IPS DF 6.9 (cell line): ENCODE measurements around the gene PGGHG.

ENCODE experiments used
- DNase-seq: peaks from one replicate; pipeline ENCODE4 v3.0.0-alpha.2; 2013; ENCODE audit warnings: low read depth, low spot score
- H3K27ac ChIP-seq: one replicate; pipeline ENCODE4 v1.5.1; 2013; ENCODE audit warnings: low read length, control low read depth
- H3K27me3 ChIP-seq: 2 replicates; pipeline ENCODE4 v1.6.1; 2013; ENCODE audit warnings: mild to moderate bottlenecking, low read length; ENCODE audit not compliant: control insufficient read depth, insufficient read depth
- H3K36me3 ChIP-seq: 2 replicates; pipeline ENCODE4 v1.6.1; 2013; ENCODE audit warnings: low read length; ENCODE audit not compliant: control insufficient read depth, insufficient read depth
- H3K4me1 ChIP-seq: 2 replicates; pipeline ENCODE4 v1.6.1; 2013; ENCODE audit warnings: low read length; ENCODE audit not compliant: control insufficient read depth, insufficient read depth
- H3K4me3 ChIP-seq: 2 replicates; pipeline ENCODE4 v1.5.1; 2013; ENCODE audit warnings: mild to moderate bottlenecking, low read length
- H3K9me3 ChIP-seq: 2 replicates; pipeline ENCODE4 v1.6.1; 2013; ENCODE audit warnings: low read length, inconsistent platforms; ENCODE audit not compliant: control insufficient read depth, insufficient read depth
- WGBS: extraction: QIAGEN DNeasy Blood & Tissue Kit; methylation state at CpG from one replicate; pipeline ENCODE4 v1.1.7; 2013; ENCODE audit warnings: mixed read lengths, missing lambda C conversion rate; ENCODE audit not compliant: insufficient read length, insufficient coverage; 5-methylcytosine and 5-hydroxymethylcytosine counted together

PGGHG gene

DNA sequence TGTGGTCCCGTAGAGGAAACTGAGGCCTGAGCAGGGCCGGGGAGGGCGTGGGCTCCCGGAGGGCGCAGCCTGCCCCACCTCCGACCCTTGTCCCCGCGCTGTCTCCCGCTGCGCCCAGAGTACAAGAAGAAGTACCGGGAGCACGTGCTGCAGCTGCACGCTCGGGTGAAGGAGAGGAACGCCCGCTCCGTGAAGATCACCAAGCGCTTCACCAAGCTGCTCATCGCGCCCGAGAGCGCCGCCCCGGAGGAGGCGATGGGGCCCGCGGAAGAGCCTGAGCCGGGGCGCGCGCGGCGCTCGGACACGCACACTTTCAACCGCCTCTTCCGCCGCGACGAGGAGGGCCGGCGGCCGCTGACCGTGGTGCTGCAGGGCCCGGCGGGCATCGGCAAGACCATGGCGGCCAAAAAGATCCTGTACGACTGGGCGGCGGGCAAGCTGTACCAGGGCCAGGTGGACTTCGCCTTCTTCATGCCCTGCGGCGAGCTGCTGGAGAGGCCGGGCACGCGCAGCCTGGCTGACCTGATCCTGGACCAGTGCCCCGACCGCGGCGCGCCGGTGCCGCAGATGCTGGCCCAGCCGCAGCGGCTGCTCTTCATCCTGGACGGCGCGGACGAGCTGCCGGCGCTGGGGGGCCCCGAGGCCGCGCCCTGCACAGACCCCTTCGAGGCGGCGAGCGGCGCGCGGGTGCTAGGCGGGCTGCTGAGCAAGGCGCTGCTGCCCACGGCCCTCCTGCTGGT lies 8.8 kb upstream of the PGGHG start:
- Histone ChIP-seq H3K27ac (no peak overlapping the region), H3K9me3 (no peaks in the 10 kb centered on the region), H3K4me3 (no peak overlapping the region), H3K4me1 (peaks cover 3% of the 10 kb centered on the region; the same call in 1 of the 2 replicates), H3K36me3 (peaks cover 4% of the 10 kb centered on the region; the same call in 1 of the 2 replicates), H3K27me3 (peaks cover 12% of the 10 kb centered on the region; the same call in 1 of the 2 replicates)
- no peak for DNase-seq
- no CpG with 5 or more reads among the region's 85 CpGs for WGBS

- peaks cover 12% of the 10 kb centered on the region; the same call in 1 of the 2 replicates for H3K27me3 ChIP-seq
- DNase-seq, result no peak
- no peaks in the 10 kb centered on the region for H3K9me3 ChIP-seq
- no peak overlapping the region for H3K4me3 ChIP-seq
- H3K36me3 ChIP-seq, result peaks cover 4% of the 10 kb centered on the region; the same call in 1 of the 2 replicates
- no CpG with 5 or more reads among the region's 79 CpGs for WGBS
- H3K27ac ChIP-seq, result no peak overlapping the region
- H3K4me1 ChIP-seq, result peaks cover 3% of the 10 kb centered on the region; the same call in 1 of the 2 replicates
These were observed 8.0 kb upstream of the PGGHG start for GRCh38 chr11:280706-281485.

DNA sequence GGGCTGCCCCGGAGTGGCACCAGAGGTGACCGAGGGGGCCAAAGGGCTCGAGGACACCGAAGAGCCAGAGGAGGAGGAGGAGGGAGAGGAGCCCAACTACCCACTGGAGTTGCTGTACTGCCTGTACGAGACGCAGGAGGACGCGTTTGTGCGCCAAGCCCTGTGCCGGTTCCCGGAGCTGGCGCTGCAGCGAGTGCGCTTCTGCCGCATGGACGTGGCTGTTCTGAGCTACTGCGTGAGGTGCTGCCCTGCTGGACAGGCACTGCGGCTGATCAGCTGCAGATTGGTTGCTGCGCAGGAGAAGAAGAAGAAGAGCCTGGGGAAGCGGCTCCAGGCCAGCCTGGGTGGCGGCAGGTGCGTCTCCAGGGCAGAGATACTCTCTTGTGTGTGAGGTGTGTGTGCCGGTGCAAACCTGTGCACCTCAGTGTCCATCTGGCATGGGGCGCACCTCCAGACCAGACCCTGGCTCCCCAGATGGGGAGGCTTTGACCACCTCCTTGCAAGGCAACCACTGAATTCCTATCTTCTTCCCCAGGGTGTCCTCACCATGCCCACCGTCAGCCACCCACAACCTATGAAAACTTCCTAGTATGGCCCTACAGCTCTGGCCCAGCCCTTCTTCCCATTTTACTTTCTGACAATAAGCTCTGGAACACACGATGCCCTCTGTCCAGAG lies 7.3 kb upstream of the PGGHG start:
- Histone ChIP-seq H3K4me1 (peaks cover 3% of the 10 kb centered on the region; the same call in 1 of the 2 replicates), H3K36me3 (peaks cover 4% of the 10 kb centered on the region; the same call in 1 of the 2 replicates), H3K27me3 (peaks cover 12% of the 10 kb centered on the region; the same call in 1 of the 2 replicates), H3K4me3 (no peak overlapping the region), H3K27ac (no peak overlapping the region), H3K9me3 (no peaks in the 10 kb centered on the region)
- no CpG with 5 or more reads among the region's 26 CpGs for WGBS
- no peak for DNase-seq

DNA sequence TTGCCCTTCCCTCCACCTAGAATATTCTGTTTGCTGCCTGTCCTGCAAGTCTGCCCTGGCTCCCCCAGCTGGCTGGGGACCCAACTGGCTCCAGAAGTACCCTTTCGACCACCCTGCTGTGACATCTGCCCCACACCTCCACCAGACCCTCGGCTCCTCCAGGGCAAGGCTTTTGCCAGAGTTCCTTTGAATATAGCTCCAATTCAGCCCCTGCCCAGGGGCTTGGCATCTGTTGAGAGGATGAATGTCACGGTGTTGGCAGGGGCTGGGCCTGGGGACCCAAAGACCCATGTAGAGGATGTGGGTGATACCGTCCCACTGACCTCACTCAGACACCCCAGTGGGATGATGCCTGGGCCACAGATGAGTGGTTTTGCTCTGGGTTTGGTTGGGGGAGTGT lies 6.8 kb upstream of the PGGHG start:
- peaks cover 4% of the 10 kb centered on the region; the same call in 1 of the 2 replicates for H3K4me1 ChIP-seq
- H3K27me3 ChIP-seq, result peaks cover 12% of the 10 kb centered on the region; the same call in 1 of the 2 replicates
- H3K36me3 ChIP-seq, result peaks cover 4% of the 10 kb centered on the region; the same call in 1 of the 2 replicates
- WGBS, result no CpG with 5 or more reads among the region's 4 CpGs
- DNase-seq, result no peak
- no peak overlapping the region for H3K4me3 ChIP-seq
- H3K27ac ChIP-seq, result no peak overlapping the region
- H3K9me3 ChIP-seq, result no peaks in the 10 kb centered on the region

- Histone ChIP-seq H3K9me3 (no peaks in the 10 kb centered on the region), H3K4me1 (peaks cover 6% of the 10 kb centered on the region; the same call in 1 of the 2 replicates), H3K27ac (no peak overlapping the region), H3K4me3 (no peak overlapping the region), H3K27me3 (peaks cover 12% of the 10 kb centered on the region; the same call in 1 of the 2 replicates), H3K36me3 (peaks cover 4% of the 10 kb centered on the region; the same call in 1 of the 2 replicates)
- WGBS, result no CpG with 5 or more reads among the region's 13 CpGs
- DNase-seq, result no peak
These were observed 6.1 kb upstream of the PGGHG start for GRCh38 chr11:282630-283360.

DNA sequence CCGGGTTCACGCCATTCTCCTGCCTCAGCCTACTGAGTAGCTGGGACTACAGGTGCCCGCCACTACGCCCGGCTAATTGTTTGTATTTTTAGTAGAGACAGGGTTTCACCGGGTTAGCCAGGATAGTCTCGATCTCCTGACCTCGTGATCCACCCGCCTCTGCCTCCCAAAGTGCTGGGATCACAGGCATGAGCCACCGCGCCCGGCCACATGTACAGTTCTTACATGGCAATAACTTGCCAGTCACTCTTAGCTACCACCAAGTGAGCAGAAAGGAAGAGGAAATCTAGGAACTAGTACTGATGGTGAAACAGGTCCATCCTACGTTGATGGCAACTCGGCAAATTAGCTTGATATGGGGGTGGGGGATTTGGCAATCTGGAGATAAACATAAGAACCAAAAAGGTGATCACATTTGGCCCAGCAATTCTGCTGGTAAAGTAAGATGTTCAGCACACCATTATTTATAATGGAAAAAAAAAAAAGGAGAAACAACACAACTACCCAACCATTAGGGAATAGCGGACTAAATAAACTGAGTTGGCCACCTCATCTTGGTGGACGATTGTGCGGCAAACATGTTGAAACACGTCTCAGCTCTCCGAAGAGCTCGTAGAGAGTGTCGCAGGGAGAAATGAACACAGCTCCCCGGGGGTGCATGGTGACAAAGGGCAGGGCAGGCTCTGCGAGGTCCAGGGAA lies 5.4 kb upstream of the PGGHG start:
- no CpG with 5 or more reads among the region's 23 CpGs for WGBS
- peaks cover 4% of the 10 kb centered on the region; the same call in 1 of the 2 replicates for H3K36me3 ChIP-seq
- no peak overlapping the region for H3K27ac ChIP-seq
- H3K9me3 ChIP-seq, result no peaks in the 10 kb centered on the region
- peaks cover 15% of the 10 kb centered on the region; the same call in 1 of the 2 replicates for H3K27me3 ChIP-seq
- no peak overlapping the region for H3K4me3 ChIP-seq
- H3K4me1 ChIP-seq, result peaks cover 6% of the 10 kb centered on the region; the same call in 1 of the 2 replicates
- no peak for DNase-seq

DNA sequence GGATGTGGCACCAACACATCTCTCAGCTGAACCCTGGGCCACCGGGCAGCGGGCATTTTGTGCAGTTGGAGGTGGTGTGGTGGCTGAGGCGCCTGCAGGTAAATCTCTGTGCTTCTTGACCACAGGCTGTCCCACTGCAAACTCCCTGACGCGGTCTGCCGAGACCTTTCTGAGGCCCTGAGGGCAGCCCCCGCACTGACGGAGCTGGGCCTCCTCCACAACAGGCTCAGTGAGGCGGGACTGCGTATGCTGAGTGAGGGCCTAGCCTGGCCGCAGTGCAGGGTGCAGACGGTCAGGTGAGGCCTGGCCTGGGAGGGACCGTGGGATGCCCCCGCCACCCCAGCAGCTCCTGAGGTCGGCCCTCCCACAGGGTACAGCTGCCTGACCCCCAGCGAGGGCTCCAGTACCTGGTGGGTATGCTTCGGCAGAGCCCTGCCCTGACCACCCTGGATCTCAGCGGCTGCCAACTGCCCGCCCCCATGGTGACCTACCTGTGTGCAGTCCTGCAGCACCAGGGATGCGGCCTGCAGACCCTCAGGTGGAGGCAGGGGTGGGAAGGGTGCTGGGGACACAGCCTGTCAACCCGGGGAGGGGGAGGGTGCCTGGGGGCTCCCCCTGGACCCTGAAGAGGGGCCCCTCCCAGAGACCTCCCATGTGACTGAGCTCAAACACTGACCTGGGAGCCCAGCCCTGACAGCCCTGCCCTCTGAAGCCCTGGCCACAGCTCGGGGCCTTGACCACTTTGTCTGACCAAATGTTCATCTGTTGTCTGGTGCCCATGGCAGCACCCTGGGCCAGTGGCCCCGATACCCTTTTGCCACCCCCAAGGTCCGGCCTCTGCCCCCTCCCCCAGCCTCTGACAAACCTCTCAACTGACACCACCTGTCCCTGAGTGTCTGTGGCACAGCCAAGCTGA lies 4.6 kb upstream of the PGGHG start:
- no peak for DNase-seq
- no CpG with 5 or more reads among the region's 24 CpGs for WGBS
- Histone ChIP-seq H3K4me3 (no peak overlapping the region), H3K9me3 (no peaks in the 10 kb centered on the region), H3K36me3 (peaks cover 2% of the 10 kb centered on the region; the same call in 1 of the 2 replicates), H3K27ac (no peak overlapping the region), H3K4me1 (peaks cover 6% of the 10 kb centered on the region; the same call in 1 of the 2 replicates), H3K27me3 (peaks cover 15% of the 10 kb centered on the region; the same call in 1 of the 2 replicates)

DNA sequence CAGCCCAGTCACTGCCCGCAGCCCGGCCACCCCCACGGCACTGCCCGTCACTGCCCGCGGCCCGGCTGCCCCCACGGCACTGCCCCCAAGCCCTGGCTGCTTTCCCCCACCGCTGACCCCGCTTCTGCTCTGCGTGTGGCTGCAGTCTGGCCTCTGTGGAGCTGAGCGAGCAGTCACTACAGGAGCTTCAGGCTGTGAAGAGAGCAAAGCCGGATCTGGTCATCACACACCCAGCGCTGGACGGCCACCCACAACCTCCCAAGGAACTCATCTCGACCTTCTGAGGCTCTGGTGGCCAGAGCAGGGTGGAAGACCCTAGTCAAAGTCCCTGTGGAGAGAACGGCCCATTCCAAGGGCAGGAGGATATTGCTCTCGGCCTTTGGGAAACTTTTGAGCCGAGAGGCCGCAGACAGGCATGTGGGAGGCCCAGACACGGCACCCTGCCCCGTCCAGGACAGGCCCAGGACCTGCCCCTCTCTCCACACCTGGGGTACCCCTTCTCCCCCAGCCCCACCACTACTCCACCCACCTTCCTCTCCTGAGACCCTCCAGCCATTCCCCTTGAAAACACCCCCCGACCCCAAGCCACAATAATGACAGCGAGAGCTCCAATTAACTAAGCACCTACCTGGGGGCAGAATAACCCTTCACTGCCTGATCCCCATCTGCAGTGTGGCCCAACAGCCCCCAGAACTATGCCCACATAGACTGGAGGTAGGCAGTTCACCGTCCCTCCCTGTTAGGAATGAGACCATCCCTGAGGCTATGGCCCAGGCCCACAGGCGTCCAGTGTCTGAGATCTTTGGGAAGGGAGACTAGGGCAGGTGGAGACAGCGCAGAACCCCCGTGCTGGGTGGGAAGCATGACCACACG lies 3.7 kb upstream of the PGGHG start:
- DNase-seq, result no peak
- no peak overlapping the region for H3K27ac ChIP-seq
- no peak overlapping the region for H3K4me3 ChIP-seq
- H3K36me3 ChIP-seq, result no peaks in the 10 kb centered on the region
- WGBS, result no CpG with 5 or more reads among the region's 29 CpGs
- peaks cover 9% of the 10 kb centered on the region for H3K4me1 ChIP-seq
- no peaks in the 10 kb centered on the region for H3K9me3 ChIP-seq
- peaks cover 13% of the 10 kb centered on the region; the same call in 1 of the 2 replicates for H3K27me3 ChIP-seq
